NOMO-1 treated with dmso at 0.1 percent for 144 hours (cell line): ENCODE measurements around the gene HOXA3.

ENCODE experiments used
- DNase-seq: peaks from one replicate; lab custom pipeline; 2025; ENCODE audit not compliant: unreplicated experiment; lab: John Stamatoyannopoulos, UW

The HOXA3 gene

GRCh38 chr7:27064159-27064558 lies 88.2 kb downstream of the HOXA3 start:
- no peak for DNase-seq

- no peak for DNase-seq
Observed at GRCh38 chr7:27062946-27063345, 89.4 kb downstream of the HOXA3 start.
